ENCODE measurements around the gene KDM3A. TPM values are rescaled to one million over a fixed set of nuclear protein-coding genes. Genes with fewer than 3 reads are reported as not detected.
"Not testable (repeated sequence)": the region's sequence is repeated elsewhere in the genome, so short reads cannot be mapped to it uniquely, and the experiment has no call there.

KDM3A gene
- total and polyA plus RNA-seq, 2 of the 8 experiments (the other 6 are each of a cell fraction or from before 2014, with no cell fraction given), result 15.8 to 29.2 TPM

GRCh38 chr2:86496391-86496790 is 55.2 kb downstream of the KDM3A start:
- H2BK120ac ChIP-seq (replicated peaks; ENCODE audit: low read depth, low read length); DNase-seq (ENCODE audit: low read depth in 1 of 2, low spot score in 2 of 2); H4K91ac ChIP-seq (replicated peaks; ENCODE audit: insufficient read length, low read length); H3K4ac ChIP-seq (replicated peaks; ENCODE audit: insufficient read length, low read depth, low read length); H3K23ac ChIP-seq (ENCODE audit: insufficient read length); H4K5ac ChIP-seq (ENCODE audit: insufficient read length, low read depth, low read length); H2AK5ac ChIP-seq (ENCODE audit: low read depth, low read length); FAIRE-seq; H3K4me2 ChIP-seq (ENCODE audit: insufficient read depth in 1 of 2, low read depth in 2 of 2, low read length in 2 of 2); H3K23me2 ChIP-seq (ENCODE audit: low read depth, low read length); H2BK20ac ChIP-seq (ENCODE audit: low read length); H3K14ac ChIP-seq (ENCODE audit: insufficient read length); H3K27me3 ChIP-seq (replicated peaks in 1 of 4; ENCODE audit: control insufficient read depth in 3 of 4, extremely low read depth in 1 of 4, insufficient read depth in 3 of 4, low read length in 3 of 4); H2BK15ac ChIP-seq (ENCODE audit: low read length); POLR2A ChIA-PET (ENCODE audit: partially characterized antibody); H3K18ac ChIP-seq (ENCODE audit: extremely low read depth, low read length); H3K4me3 ChIP-seq (ENCODE audit: extremely low read depth in 1 of 4, insufficient read depth in 2 of 4, low read depth in 3 of 4, low read length in 4 of 4); H3K56ac ChIP-seq (replicated peaks; ENCODE audit: insufficient read length, low read depth, low read length); H3K4me1 ChIP-seq (replicated peaks in 1 of 4; ENCODE audit: control insufficient read depth in 3 of 4, insufficient read depth in 4 of 4, low read length in 3 of 4); H3K79me1 ChIP-seq (ENCODE audit: low read depth, low read length); H2AFZ ChIP-seq (ENCODE audit: low read length); H3K9ac ChIP-seq (replicated peaks in 1 of 4; ENCODE audit: extremely low read depth in 1 of 4, low read depth in 3 of 4, low read length in 3 of 4); H2BK5ac ChIP-seq (ENCODE audit: low read depth, low read length); H2BK12ac ChIP-seq (ENCODE audit: low read depth, low read length); CTCF ChIA-PET (ENCODE audit: partially characterized antibody); H4K20me1 ChIP-seq (replicated peaks in 1 of 2; ENCODE audit: control insufficient read depth in 1 of 2, insufficient read depth in 2 of 2, low read length in 2 of 2); H3K27ac ChIP-seq (ENCODE audit: low read depth, low read length); H3K79me2 ChIP-seq (ENCODE audit: control insufficient read depth in 1 of 2, insufficient read depth in 2 of 2, low read length in 2 of 2); H4K8ac ChIP-seq (ENCODE audit: extremely low read depth, insufficient read depth, low read length): not testable (repeated sequence)
- H3K36me3 ChIP-seq (ENCODE audit: control insufficient read depth in 2 of 4, insufficient read depth in 4 of 4, low read length in 3 of 4), result peaks cover 8 to 67% (median 30%) of the 10 kb centered on the region in 4 experiments
- WGBS, 2 experiments (ENCODE audit: extremely low coverage in 1 of 2, insufficient coverage in 1 of 2, insufficient read length in 1 of 2, insufficient replicate concordance in 2 of 2, low coverage in 1 of 2, low lambda C conversion rate in 2 of 2, missing lambda C conversion rate in 1 of 2), result 91% methylated on average over 3 of the region's 3 CpGs; no CpG with 5 or more reads in 1 of the 2 experiments
- H3K9me3 ChIP-seq (ENCODE audit: insufficient read depth in 2 of 2, low read depth in 1 of 2, low read length in 1 of 2), result peaks cover 16 to 24% of the 10 kb centered on the region in 2 experiments
